RWPE1 (cell line): ENCODE measurements around the gene BLOC1S6.
A peak's percentile ranks its signal among the peaks of the same experiment; 100 is the strongest.

Source experiments
- CTCF ChIA-PET: fragments of 350-600 bp; sonication (Branson Sonifier 250); formaldehyde crosslinking; extraction: SDS; loops from one replicate; lab custom pipeline; 2021; lab: Yijun Ruan, JAX
- POLR2A ChIA-PET: fragments of 400-600 bp; formaldehyde crosslinking; extraction: SDS; loops from one replicate; lab custom pipeline; 2020; ENCODE audit warnings: antibody characterized with exemption; ENCODE audit not compliant: low non-redundant PET; lab: Yijun Ruan, JAX
- DNase-seq: peaks from one replicate; pipeline ENCODE4 v3.0.0; 2012; ENCODE audit warnings: low spot score
- H3K27ac ChIP-seq: fragments of 450-650 bp; 2 replicates; pipeline ENCODE4 v1.5.1; 2017
- CTCF ChIP-seq: fragments of 450-650 bp; conservative IDR thresholded peaks from 2 replicates; pipeline ENCODE4 v1.5.1; 2017; ENCODE audit warnings: low read depth, mild to moderate bottlenecking

The BLOC1S6 gene

GRCh38 chr15:45603881-45604280 lies 16.7 kb downstream of the BLOC1S6 start:
- no peak overlapping the region for H3K27ac ChIP-seq
- ChIA-PET CTCF (interaction anchor here (0.5 kb wide), 1 partner anchor 140 kb away, joined by 4 read pairs; no protein-coding TSS in a partner anchor), POLR2A (no interaction called here)
- DNase-seq: no peak
- TF ChIP-seq CTCF: no peak

- CTCF ChIA-PET: no interaction called here
- no peak for TF ChIP-seq CTCF
- no peak for DNase-seq
- POLR2A ChIA-PET: no interaction called here
- H3K27ac ChIP-seq: no peak overlapping the region
Measured at GRCh38 chr15:45604326-45604725, 17.1 kb downstream of the BLOC1S6 start.

GRCh38 chr15:45606413-45606812 lies 19.2 kb downstream of the BLOC1S6 start:
- ChIA-PET POLR2A (no interaction called here), CTCF (no interaction called here)
- no peak for TF ChIP-seq CTCF
- DNase-seq: no peak
- H3K27ac ChIP-seq: no peak overlapping the region

- H3K27ac ChIP-seq: no peak overlapping the region
- ChIA-PET POLR2A (no interaction called here), CTCF (interaction anchor here (0.7 kb wide), 1 partner anchor 82 kb away, joined by 3 read pairs; no protein-coding TSS in a partner anchor)
- no peak for TF ChIP-seq CTCF
- DNase-seq: no peak
Measured at GRCh38 chr15:45606841-45607240, 19.7 kb downstream of the BLOC1S6 start.

- H3K27ac ChIP-seq: no peak overlapping the region
- TF ChIP-seq CTCF: peak; percentile 52; the same call in 1 of the 2 replicates
- ChIA-PET POLR2A (no interaction called here), CTCF (interaction anchor here (0.6 to 4.5 kb wide), 7 partner anchors 11 to 176 kb away, joined by 3 to 40 read pairs (median 3); no protein-coding TSS in a partner anchor)
- peak; percentile 28 for DNase-seq
Measured at GRCh38 chr15:45611305-45611704, 24.1 kb downstream of the BLOC1S6 start.

GRCh38 chr15:45612790-45613415 lies 25.7 kb downstream of the BLOC1S6 start:
- TF ChIP-seq CTCF: no peak
- peak; percentile 45 for DNase-seq
- CTCF ChIA-PET: interaction anchor here (4.5 kb wide), 1 partner anchor 154 kb away, joined by 40 read pairs; no protein-coding TSS in a partner anchor
- POLR2A ChIA-PET: no interaction called here
- H3K27ac ChIP-seq: peak overlapping the region; percentile 35; the same call in 1 of the 2 replicates
